NCI-H1092 treated with DMSO at 0.1 percent for 48 hours (cell line): ENCODE results near the gene POLD3.

Experiments used
- DNase-seq: peaks from one replicate; lab custom pipeline; 2025; lab: John Stamatoyannopoulos, UW

The POLD3 gene

DNA sequence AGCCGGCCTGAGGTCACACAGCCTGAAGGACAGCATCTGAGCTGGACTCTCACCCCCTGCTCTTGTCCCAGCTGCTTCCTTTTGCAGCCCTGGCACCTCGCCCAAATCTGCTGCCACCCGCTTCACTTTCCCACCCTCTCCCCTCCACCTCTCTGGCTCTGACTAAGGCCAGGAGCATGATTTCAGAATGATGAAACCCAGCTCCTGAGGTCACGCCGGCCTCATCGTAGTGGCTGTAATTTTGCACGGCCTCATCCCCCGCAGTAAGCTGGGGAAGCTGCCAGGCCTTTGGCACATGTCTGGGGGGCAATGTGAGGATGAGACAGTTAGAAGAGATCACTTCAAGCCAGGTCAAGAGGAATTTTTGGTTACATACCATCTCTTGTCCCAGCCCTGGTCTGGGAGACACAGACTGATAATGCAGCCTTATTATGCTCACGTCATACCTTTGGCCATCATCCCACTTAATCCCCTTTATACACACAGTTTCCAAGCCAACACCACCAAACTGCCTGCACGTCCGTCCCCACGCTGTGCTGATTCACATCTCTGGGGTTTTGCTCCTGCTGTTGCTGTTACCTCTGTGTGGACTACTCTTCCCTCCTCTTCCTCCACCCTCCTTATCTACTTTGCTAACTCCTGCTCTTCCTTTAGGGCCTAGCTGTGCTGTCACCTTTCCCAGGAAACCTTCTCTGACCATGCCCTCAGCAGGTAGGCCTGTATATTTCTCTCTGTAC lies 80.7 kb downstream of the POLD3 start:
- peak; percentile 71 for DNase-seq

GRCh38 chr11:74673693-74674360 lies 81.4 kb downstream of the POLD3 start:
- DNase-seq: no peak

DNA sequence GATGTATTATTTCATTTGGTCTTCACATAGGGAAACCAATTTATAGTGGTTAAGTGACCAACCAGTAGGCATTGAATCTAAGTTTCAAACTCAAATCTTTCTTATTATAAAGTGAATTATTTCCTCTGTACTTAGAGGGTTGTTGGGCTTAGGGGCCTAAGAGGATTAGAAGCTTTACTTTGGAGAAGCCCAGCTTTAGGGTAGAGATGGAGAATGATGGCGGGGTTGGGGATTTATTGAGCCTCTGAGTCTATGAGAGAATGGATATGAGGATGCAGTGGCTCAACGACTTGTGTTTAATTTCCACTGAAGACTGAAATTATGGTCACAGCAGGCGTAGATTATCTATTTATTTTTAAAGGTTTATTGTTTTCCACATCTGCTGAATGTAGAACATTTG lies 83.4 kb downstream of the POLD3 start:
- no peak for DNase-seq

GRCh38 chr11:74676596-74676995 lies 84.2 kb downstream of the POLD3 start:
- DNase-seq: no peak

DNA sequence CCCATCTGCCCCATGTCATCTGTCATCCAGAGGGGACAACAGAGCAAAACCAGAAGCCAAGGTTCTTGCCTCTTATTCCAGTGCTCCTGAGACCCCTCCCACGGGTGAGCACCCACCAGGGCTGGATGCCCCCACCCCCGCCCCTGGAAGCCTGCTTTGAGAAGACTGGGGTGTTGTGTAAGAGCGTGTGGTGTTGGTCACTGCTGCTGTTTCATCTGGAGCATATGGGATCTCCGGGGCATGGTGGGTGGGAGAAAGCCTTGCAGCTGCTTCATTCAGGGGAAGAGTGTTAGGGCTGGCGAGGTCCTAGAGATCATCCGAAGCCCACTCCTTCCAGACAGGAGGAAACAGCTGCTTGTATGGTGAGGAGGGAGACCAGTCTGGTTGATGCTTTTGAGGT lies 84.7 kb downstream of the POLD3 start:
- no peak for DNase-seq

- no peak for DNase-seq
These were observed 85.7 kb downstream of the POLD3 start for GRCh38 chr11:74678041-74678440.

- DNase-seq: no peak
These were observed 86.5 kb downstream of the POLD3 start for GRCh38 chr11:74678591-74679512.

GRCh38 chr11:74679513-74679865 lies 87.1 kb downstream of the POLD3 start:
- DNase-seq: no peak

DNA sequence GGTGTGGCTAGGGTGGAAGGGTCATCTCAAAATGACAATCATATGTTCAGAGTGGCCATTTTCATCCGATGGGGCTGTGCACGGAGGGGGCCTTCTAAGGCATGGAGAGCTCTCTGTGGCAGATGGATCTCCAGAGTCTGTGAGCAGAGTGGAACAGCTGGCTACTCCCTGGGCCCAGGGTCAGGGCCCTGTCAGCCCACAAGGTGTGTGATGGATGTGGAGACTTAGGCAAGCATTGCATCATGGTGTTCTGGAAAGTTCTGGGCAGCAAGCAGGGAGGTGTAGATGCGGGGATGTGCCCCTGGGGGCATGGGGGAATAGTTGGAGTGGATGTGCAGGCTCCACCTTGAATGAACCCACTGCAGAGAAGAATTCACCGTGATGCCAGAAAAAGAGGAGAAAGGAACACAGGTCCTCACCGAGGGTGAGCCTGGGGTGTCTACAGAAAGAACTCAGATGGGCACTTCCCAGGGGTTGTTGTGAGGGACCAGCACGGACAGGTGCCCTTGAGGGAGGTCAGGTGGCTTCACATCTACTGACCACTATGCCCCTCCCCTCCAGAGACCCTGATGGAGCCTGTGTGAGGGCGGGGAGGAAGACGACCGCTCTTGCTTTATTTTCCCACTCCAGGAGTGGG lies 87.8 kb downstream of the POLD3 start:
- DNase-seq: no peak

GRCh38 chr11:74680703-74681531 lies 88.5 kb downstream of the POLD3 start:
- no peak for DNase-seq

DNA sequence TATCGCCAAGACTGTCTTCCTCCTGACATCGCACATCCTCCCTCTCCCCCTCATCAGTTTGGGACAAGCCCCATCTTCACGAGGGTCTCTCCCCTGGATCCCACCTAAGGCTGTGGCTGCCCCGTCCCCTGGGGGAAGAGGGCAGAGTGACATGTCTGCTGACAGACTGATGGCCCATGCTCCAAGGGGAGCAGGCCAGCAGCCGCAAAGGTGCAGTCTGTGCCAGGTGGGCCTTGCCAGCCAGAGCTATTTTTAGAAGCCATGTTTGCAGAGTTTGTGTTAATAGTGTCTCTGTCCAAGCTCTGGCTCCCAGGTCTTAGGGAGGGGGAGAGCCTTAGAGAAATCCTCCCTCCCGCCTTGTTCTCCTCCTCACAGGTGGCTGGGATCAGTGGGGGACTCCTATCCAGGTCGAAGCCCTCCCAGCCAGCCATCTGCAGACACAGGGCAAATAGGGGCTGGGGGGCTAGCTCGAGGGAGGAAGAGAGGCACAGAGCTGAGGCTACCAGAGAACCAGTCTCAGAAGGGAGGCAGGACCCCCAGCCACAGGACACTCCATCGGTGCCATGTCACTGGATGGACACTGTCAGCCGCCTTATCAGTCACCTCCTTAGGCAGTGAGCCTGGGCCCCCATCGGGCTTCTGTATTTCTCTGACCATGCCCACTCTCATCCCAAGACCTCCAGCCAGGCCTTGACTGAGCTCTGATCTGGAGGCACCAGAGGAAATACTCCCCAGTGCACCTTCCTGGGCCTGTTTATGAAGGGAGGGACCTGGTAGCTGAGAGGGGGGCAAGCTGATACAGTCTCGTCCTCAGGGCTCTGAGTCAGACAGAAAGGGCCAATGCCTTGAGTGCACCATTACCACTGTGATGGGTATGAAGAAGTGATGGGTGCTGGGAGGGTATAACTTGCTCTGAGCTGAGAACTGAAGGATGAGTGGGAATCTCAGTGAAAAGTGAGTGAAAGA lies 89.6 kb downstream of the POLD3 start:
- DNase-seq: peak; percentile 58

- no peak for DNase-seq
These were observed 90.4 kb downstream of the POLD3 start for GRCh38 chr11:74682731-74683278.

- no peak for DNase-seq
These were observed 91.0 kb downstream of the POLD3 start for GRCh38 chr11:74683279-74683871.

- DNase-seq: no peak
These were observed 91.6 kb downstream of the POLD3 start for GRCh38 chr11:74683941-74684481.

DNA sequence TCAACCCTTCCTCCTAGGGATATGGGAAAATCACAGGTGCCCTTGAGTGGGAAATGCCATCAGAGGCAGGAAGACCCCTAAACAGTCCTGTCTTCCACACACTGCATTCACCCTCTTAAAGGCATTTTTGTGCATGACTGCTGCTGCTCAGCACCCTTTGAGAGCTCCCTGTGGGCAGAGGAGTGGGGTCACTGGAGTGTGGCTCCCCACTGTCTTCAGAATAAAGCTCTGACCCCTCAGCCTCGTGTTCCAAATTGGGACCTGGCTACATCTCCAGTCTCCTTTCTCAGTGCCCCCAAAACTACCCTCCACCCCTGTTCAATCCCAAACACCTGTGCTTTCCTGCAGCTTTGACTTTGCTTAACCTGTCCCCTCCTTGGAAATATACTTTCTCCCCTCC lies 92.3 kb downstream of the POLD3 start:
- DNase-seq: no peak

- DNase-seq: no peak
These were observed 93.0 kb downstream of the POLD3 start for GRCh38 chr11:74685338-74685737.

DNA sequence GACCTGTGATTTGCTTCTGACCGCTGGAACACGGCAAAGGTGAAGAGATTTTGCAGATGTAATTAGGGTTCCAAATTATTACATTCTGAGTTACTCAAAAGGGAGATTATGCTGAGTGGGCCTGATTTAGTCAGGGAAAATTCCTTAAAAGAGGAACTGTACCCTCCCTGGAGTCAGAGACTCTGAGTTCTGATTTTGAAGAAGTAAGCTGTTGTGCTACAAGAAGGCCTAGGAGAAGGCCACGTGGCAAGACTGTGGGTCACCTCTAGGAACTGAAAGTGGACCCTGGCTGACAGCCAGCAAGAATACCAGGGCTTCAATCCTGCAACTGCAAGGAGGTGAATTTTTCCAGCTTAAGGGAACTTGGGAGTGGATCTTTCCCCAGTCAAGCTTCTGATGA lies 93.5 kb downstream of the POLD3 start:
- no peak for DNase-seq

- no peak for DNase-seq
These were observed 94.4 kb downstream of the POLD3 start for GRCh38 chr11:74686792-74687191.
